CD14-positive monocyte (primary cell): ENCODE data around the gene ABCG1. TPM values are rescaled to one million over a fixed set of nuclear protein-coding genes. Genes with fewer than 3 reads are reported as not detected.

Experiments used
- DNase-seq, 3 donors: peaks; one replicate each; pipeline ENCODE4 v3.0.0-alpha.2; 2011 to 2022
- H2AFZ ChIP-seq: 2 replicates; pipeline ENCODE4 v1.6.0; 2012; ENCODE audit warnings: mild to moderate bottlenecking, low read depth, low read length, inconsistent platforms; ENCODE audit not compliant: insufficient read depth, poor library complexity, severe bottlenecking
- H3K27ac ChIP-seq, 2 donors: 1 replicate in 1 of 2; 2 replicates in 1 of 2; pipeline ENCODE4 v1.5.1; 2012 to 2013; ENCODE audit warnings: low read length in 2 of 2, control low read depth in 1 of 2, inconsistent platforms in 1 of 2, low read depth in 1 of 2, mild to moderate bottlenecking in 1 of 2
- H3K27me3 ChIP-seq, 2 donors: one replicate each; pipeline versions ENCODE4 v1.6.0 to v1.6.1; 2011 to 2013; ENCODE audit warnings: low read length in 2 of 2; ENCODE audit not compliant: control insufficient read depth in 2 of 2, insufficient read depth in 2 of 2
- H3K36me3 ChIP-seq, 2 donors: replicated peaks in 1 of 2; 1 replicate in 1 of 2; 2 replicates in 1 of 2; pipeline versions ENCODE4 v1.5.1 to v1.6.1; 2012 to 2013; ENCODE audit warnings: low read length in 2 of 2, control low read depth in 1 of 2, inconsistent platforms in 1 of 2, mild to moderate bottlenecking in 1 of 2; ENCODE audit not compliant: insufficient read depth in 2 of 2, control insufficient read depth in 1 of 2
- H3K4me1 ChIP-seq, 2 donors: 1 replicate in 1 of 2; 2 replicates in 1 of 2; pipeline versions ENCODE4 v1.5.1 to v1.6.1; 2012 to 2013; ENCODE audit warnings: low read length in 2 of 2, control low read depth in 1 of 2, inconsistent platforms in 1 of 2, mild to moderate bottlenecking in 1 of 2, moderate library complexity in 1 of 2; ENCODE audit not compliant: insufficient read depth in 2 of 2, control insufficient read depth in 1 of 2
- H3K4me2 ChIP-seq: replicated peaks from 2 replicates; pipeline ENCODE3; 2012; ENCODE audit warnings: low read length, moderate library complexity, mild to moderate bottlenecking; ENCODE audit not compliant: poor library complexity, severe bottlenecking; ENCODE audit errors: extremely low read depth
- H3K4me3 ChIP-seq, 3 experiments: fragments of 200-600 bp in 1 of 3; sonication (generic) in 1 of 3; replicated peaks in 1 of 3; 1 replicate in 2 of 3; 2 replicates in 1 of 3; pipeline ENCODE4 v1.5.1; 2011 to 2013; ENCODE audit warnings: low read length in 3 of 3, mild to moderate bottlenecking in 3 of 3, control low read depth in 2 of 3, low read depth in 2 of 3, inconsistent platforms in 1 of 3, moderate library complexity in 1 of 3
- H3K79me2 ChIP-seq: 2 replicates; pipeline ENCODE4 v1.6.0; 2012; ENCODE audit warnings: mild to moderate bottlenecking, control low read depth, inconsistent platforms, low read length, moderate library complexity; ENCODE audit not compliant: insufficient read depth
- H3K9ac ChIP-seq: 2 replicates; pipeline ENCODE4 v1.6.0; 2017; ENCODE audit warnings: low read length, mild to moderate bottlenecking; ENCODE audit not compliant: insufficient read depth, poor library complexity, severe bottlenecking
- H3K9me3 ChIP-seq, 2 donors: replicated peaks in 1 of 2; 1 replicate in 1 of 2; 2 replicates in 1 of 2; pipeline versions ENCODE4 v1.5.1 to v1.6.1; 2012 to 2013; ENCODE audit warnings: low read length in 2 of 2, control low read depth in 1 of 2; ENCODE audit not compliant: control insufficient read depth in 1 of 2, insufficient read depth in 1 of 2
- H4K20me1 ChIP-seq: 2 replicates; pipeline ENCODE4 v1.6.0; 2012; ENCODE audit warnings: mild to moderate bottlenecking, low read length, control low read depth, moderate library complexity; ENCODE audit not compliant: insufficient read depth
- H3K27ac Mint-ChIP-seq, 7 donors: one replicate each; pipeline ENCODE4 v1.8.0; 2020; ENCODE audit warnings: mild to moderate bottlenecking in 7 of 7, mixed read lengths in 7 of 7, moderate library complexity in 6 of 7, inconsistent platforms in 2 of 7
- H3K27me3 Mint-ChIP-seq, 3 donors: one replicate each; pipeline ENCODE4 v1.8.0; 2021 to 2022; ENCODE audit warnings: low read depth in 3 of 3, mild to moderate bottlenecking in 3 of 3, mixed read lengths in 3 of 3, moderate library complexity in 3 of 3, inconsistent platforms in 1 of 3
- H3K36me3 Mint-ChIP-seq, 2 donors: one replicate each; pipeline ENCODE4 v1.8.0; 2020; ENCODE audit warnings: mixed read lengths in 2 of 2, inconsistent platforms in 1 of 2, mild to moderate bottlenecking in 1 of 2
- H3K4me1 Mint-ChIP-seq: one replicate; pipeline ENCODE4 v1.8.0; 2020; ENCODE audit warnings: mild to moderate bottlenecking, mixed read lengths
- H3K4me3 Mint-ChIP-seq, 2 donors: one replicate each; pipeline ENCODE4 v1.8.0; 2020; ENCODE audit warnings: mild to moderate bottlenecking in 2 of 2, mixed read lengths in 2 of 2, moderate library complexity in 1 of 2
- H3K9me3 Mint-ChIP-seq, 7 donors: one replicate each; pipeline ENCODE4 v1.8.0; 2020 to 2022; ENCODE audit warnings: mixed read lengths in 7 of 7, mild to moderate bottlenecking in 6 of 7, moderate library complexity in 6 of 7, inconsistent platforms in 2 of 7
- WGBS: methylation state at CpG from one replicate; pipeline ENCODE4 v1.1.5; 2013; ENCODE audit warnings: missing lambda C conversion rate; ENCODE audit not compliant: insufficient coverage; 5-methylcytosine and 5-hydroxymethylcytosine counted together
- intact Hi-C, 2 donors: fragments of 100-400 bp; cut with micrococcal nuclease; formaldehyde crosslinking; loops; one replicate each; pipeline versions ENCODE4 v1.15.0 to v1.15.1; 2023
- polyA plus RNA-seq, 3 donors: library from polyadenylated mRNA; depleted of rRNA in 1 of 3; unstranded in 2 of 3; stranded (reverse) in 1 of 3; fragments of 300-500 nt in 2 of 3; fragments of >200 nt in 1 of 3; fragmentation: Illumina TruSeq in 2 of 3; gene quantifications; 1 replicate in 2 of 3; 2 replicates in 1 of 3; pipeline ENCODE4 v1.2.3, GENCODE V29; 2012 to 2021
- TF ChIP-seq, protein P1 (sequence below): fragments of 200-600 bp; IDR thresholded peaks from one replicate; pipeline ENCODE4 v1.8.0; 2022; ENCODE audit warnings: antibody characterized with exemption, mild to moderate bottlenecking

ABCG1 gene
- polyA plus RNA-seq, 3 donors, result 3.0 to 5.2 (median 3.5) TPM

- Histone ChIP-seq H3K27me3 (no peaks in the 10 kb centered on the region), H2AFZ (no peak overlapping the region), H3K4me2 (no peak overlapping the region), H3K79me2 (no peaks in the 10 kb centered on the region), H3K4me3 (no peak overlapping the region), H3K27ac (no peak overlapping the region), H3K4me1 (peaks cover 10 to 15% of the 10 kb centered on the region in 2 donors), H3K9ac (no peak overlapping the region), H3K9me3 (no peaks in the 10 kb centered on the region), H3K36me3 (peaks cover 0 to 5% of the 10 kb centered on the region in 2 donors), H4K20me1 (peaks cover 5% of the 10 kb centered on the region)
- WGBS, result 95% methylated on average over 26 of the region's 29 CpGs
- TF ChIP-seq, protein P1, sequence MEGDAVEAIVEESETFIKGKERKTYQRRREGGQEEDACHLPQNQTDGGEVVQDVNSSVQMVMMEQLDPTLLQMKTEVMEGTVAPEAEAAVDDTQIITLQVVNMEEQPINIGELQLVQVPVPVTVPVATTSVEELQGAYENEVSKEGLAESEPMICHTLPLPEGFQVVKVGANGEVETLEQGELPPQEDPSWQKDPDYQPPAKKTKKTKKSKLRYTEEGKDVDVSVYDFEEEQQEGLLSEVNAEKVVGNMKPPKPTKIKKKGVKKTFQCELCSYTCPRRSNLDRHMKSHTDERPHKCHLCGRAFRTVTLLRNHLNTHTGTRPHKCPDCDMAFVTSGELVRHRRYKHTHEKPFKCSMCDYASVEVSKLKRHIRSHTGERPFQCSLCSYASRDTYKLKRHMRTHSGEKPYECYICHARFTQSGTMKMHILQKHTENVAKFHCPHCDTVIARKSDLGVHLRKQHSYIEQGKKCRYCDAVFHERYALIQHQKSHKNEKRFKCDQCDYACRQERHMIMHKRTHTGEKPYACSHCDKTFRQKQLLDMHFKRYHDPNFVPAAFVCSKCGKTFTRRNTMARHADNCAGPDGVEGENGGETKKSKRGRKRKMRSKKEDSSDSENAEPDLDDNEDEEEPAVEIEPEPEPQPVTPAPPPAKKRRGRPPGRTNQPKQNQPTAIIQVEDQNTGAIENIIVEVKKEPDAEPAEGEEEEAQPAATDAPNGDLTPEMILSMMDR, result no peak
- Mint-ChIP-seq H3K27ac (no peak overlapping the region), H3K4me3 (no peak overlapping the region), H3K9me3 (peaks cover 0 to 1% (median 0%) of the 10 kb centered on the region in 7 donors), H3K4me1 (peaks cover 17% of the 10 kb centered on the region), H3K36me3 (peaks cover 12 to 28% of the 10 kb centered on the region in 2 donors), H3K27me3 (peaks cover 0 to 3% (median 0%) of the 10 kb centered on the region in 3 donors)
- intact Hi-C loops, result no loop called here
- no peak for DNase-seq
These were observed 54.2 kb downstream of the ABCG1 start for GRCh38 chr21:42272984-42273600.

- H3K4me3 Mint-ChIP-seq, result no peak overlapping the region
- H3K27me3 ChIP-seq, result no peaks in the 10 kb centered on the region
- TF ChIP-seq, protein P1, result no peak
- no peaks in the 10 kb centered on the region for H3K4me1 ChIP-seq
- no peak overlapping the region for H3K4me2 ChIP-seq
- no peaks in the 10 kb centered on the region for H3K79me2 ChIP-seq
- H3K27me3 Mint-ChIP-seq, result peaks cover 0 to 1% (median 0%) of the 10 kb centered on the region in 3 donors
- peaks cover 0 to 1% (median 0%) of the 10 kb centered on the region in 7 donors for H3K9me3 Mint-ChIP-seq
- no peak overlapping the region for H3K27ac ChIP-seq
- DNase-seq, result no peak
- H3K27ac Mint-ChIP-seq, result no peak overlapping the region
- H3K9ac ChIP-seq, result no peak overlapping the region
- no peak overlapping the region for H3K4me3 ChIP-seq
- H3K9me3 ChIP-seq, result no peaks in the 10 kb centered on the region
- intact Hi-C loops, result no loop called here
- H4K20me1 ChIP-seq, result no peaks in the 10 kb centered on the region
- H3K4me1 Mint-ChIP-seq, result no peaks in the 10 kb centered on the region
- 90% methylated on average over 12 of the region's 13 CpGs for WGBS
- H2AFZ ChIP-seq, result no peak overlapping the region
- H3K36me3 Mint-ChIP-seq, result peaks cover 12 to 30% of the 10 kb centered on the region in 2 donors
- H3K36me3 ChIP-seq, result peaks cover 0 to 4% of the 10 kb centered on the region in 2 donors
These were observed 57.1 kb downstream of the ABCG1 start for GRCh38 chr21:42276076-42276475.
